Astrocyte of the cerebellum (primary cell): Measurements from ENCODE around the gene GCNT2.
"Not testable (repeated sequence)": the region's sequence is repeated elsewhere in the genome, so short reads cannot be mapped to it uniquely, and the experiment has no call there.

ENCODE experiments used
- DNase-seq: peaks from one replicate; pipeline ENCODE4 v3.0.0-alpha.2; 2011; ENCODE audit warnings: low read depth
- H3K4me3 ChIP-seq: 2 replicates; pipeline ENCODE4 v1.5.1; 2011; ENCODE audit warnings: mild to moderate bottlenecking, low read depth, low read length, moderate library complexity
- CTCF ChIP-seq: IDR thresholded peaks from 2 replicates; pipeline ENCODE4 v1.5.1; 2012; ENCODE audit warnings: low read length, low read depth, moderate library complexity, mild to moderate bottlenecking; ENCODE audit errors: missing control alignments
- in situ Hi-C: cut with HindIII; loops from 2 replicates; pipeline ENCODE4 v1.10.0; 2017; ENCODE audit warnings: low sequenced_read_pairs

The GCNT2 gene

GRCh38 chr6:10561611-10562199, 40.6 kb downstream of the GCNT2 start:
- in situ Hi-C loops: no loop called here
- no peak for TF ChIP-seq CTCF
- no peak overlapping the region for H3K4me3 ChIP-seq
- no peak for DNase-seq

- no peak for DNase-seq
- H3K4me3 ChIP-seq: no peak overlapping the region
- in situ Hi-C loops: no loop called here
- TF ChIP-seq CTCF: no peak
Observed at GRCh38 chr6:10564975-10565673, 44.0 kb downstream of the GCNT2 start.

- no peak for DNase-seq
- no peak overlapping the region for H3K4me3 ChIP-seq
- in situ Hi-C loops: no loop called here
- no peak for TF ChIP-seq CTCF
Observed at GRCh38 chr6:10565913-10566312, 44.8 kb downstream of the GCNT2 start.

GRCh38 chr6:10567256-10568026, 46.3 kb downstream of the GCNT2 start:
- DNase-seq: no peak
- TF ChIP-seq CTCF: no peak
- in situ Hi-C loops: no loop called here
- no peak overlapping the region for H3K4me3 ChIP-seq

- no peak for TF ChIP-seq CTCF
- in situ Hi-C loops: no loop called here
- no peak overlapping the region for H3K4me3 ChIP-seq
- no peak for DNase-seq
Observed at GRCh38 chr6:10569392-10570127, 48.4 kb downstream of the GCNT2 start.

- in situ Hi-C loops: loop anchor here (25.0 kb wide), 1 partner anchor 112 kb away; the partner anchor contains the start of genes C6orf52 and PAK1IP1
- not testable (repeated sequence) for DNase-seq, H3K4me3 ChIP-seq
Observed at GRCh38 chr6:10575519-10575918, 54.4 kb downstream of the GCNT2 start.
